HG03139 (cell line): ENCODE measurements around the gene MBD3.

Source experiments
- ATAC-seq: cut with Tn5 transposase; IDR thresholded peaks from one replicate; pipeline ENCODE4 v1.9.1; 2021; ENCODE audit not compliant: unreplicated experiment

Gene MBD3

GRCh38 chr19:1574354-1575136, 18.1 kb downstream of the MBD3 start:
- no peak for ATAC-seq

- ATAC-seq: no peak
Observed at GRCh38 chr19:1572795-1573194, 19.9 kb downstream of the MBD3 start.

GRCh38 chr19:1571358-1571757, 21.3 kb downstream of the MBD3 start:
- ATAC-seq: no peak

- ATAC-seq: no peak
Observed at GRCh38 chr19:1570836-1571235, 21.8 kb downstream of the MBD3 start.

GRCh38 chr19:1569997-1570396, 22.7 kb downstream of the MBD3 start:
- no peak for ATAC-seq

- no peak for ATAC-seq
Observed at GRCh38 chr19:1568320-1569019, 24.2 kb downstream of the MBD3 start, which contains the start of gene MEX3D. Gene MEX3D, minus strand, starts transcription at chr19:1568325. Its CDS starts 267 bp downstream, at chr19:1568058.

- no peak for ATAC-seq
Observed at GRCh38 chr19:1567848-1568227, 24.8 kb downstream of the MBD3 start.

GRCh38 chr19:1567116-1567847, 25.4 kb downstream of the MBD3 start:
- ATAC-seq: no peak

- ATAC-seq: no peak
Observed at GRCh38 chr19:1566392-1567115, 26.1 kb downstream of the MBD3 start.

GRCh38 chr19:1563251-1563650, 29.4 kb downstream of the MBD3 start:
- ATAC-seq: no peak

- no peak for ATAC-seq
Observed at GRCh38 chr19:1561236-1561842, 31.3 kb downstream of the MBD3 start.

- no peak for ATAC-seq
Observed at GRCh38 chr19:1560286-1560882, 32.3 kb downstream of the MBD3 start.

- no peak for ATAC-seq
Observed at GRCh38 chr19:1558552-1558951, 34.1 kb downstream of the MBD3 start.

GRCh38 chr19:1556390-1557070, 36.1 kb downstream of the MBD3 start:
- ATAC-seq: no peak

GRCh38 chr19:1555487-1556389, 36.9 kb downstream of the MBD3 start:
- ATAC-seq: no peak

GRCh38 chr19:1554968-1555367, 37.7 kb downstream of the MBD3 start:
- no peak for ATAC-seq

- no peak for ATAC-seq
Observed at GRCh38 chr19:1553415-1553814, 39.2 kb downstream of the MBD3 start.
